ENCODE measurements around the gene FOSL2.
A peak's percentile ranks its signal among the peaks of the same experiment; 100 is the strongest.

Gene FOSL2

DNA sequence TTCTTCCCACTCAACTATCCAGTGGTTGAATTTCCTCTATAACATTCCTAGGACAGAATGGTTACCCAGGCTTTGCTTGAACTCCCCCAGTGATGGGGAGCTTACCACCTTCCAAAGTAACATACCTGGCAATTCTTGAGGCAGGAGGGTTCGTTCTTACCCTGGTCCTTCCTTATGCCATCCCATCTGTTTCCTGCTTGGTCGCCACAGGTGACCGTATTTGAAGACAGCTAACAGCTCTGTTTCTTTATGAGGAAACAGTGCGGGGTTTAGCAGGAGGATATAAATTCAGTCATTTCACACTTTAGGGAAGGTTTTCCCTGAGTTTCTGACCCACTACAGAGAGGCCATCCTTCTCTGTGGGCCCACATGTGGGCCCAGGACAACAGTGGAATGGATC is 42.6 kb downstream of the FOSL2 start:
- no peak for DNase-seq

DNA sequence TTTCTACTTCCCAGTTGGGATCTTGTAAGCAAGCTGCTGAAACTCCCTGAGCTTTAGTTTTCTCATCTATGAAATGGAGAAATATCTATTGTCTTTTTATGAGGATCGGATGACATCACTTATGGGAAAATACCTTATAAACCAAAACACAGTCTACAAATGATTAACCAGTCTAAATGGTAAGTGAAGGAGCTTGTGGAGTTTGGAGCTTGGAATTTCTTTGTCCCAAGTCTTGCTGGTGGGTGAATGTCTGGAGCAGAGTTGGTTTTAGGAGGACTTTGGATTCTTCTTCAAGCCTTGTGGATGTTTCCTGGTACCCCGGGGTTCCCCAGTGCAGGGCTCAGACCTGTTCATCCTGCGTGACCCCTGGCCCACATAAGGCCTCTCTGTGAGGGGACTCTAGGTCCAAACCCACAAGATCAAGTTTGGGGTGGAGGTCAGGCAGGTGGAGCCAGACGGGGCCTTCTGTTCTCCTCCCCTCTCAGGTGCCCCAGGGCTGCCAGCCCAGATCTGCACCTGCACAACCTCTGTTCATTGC is 43.2 kb downstream of the FOSL2 start:
- DNase-seq, result no peak

DNA sequence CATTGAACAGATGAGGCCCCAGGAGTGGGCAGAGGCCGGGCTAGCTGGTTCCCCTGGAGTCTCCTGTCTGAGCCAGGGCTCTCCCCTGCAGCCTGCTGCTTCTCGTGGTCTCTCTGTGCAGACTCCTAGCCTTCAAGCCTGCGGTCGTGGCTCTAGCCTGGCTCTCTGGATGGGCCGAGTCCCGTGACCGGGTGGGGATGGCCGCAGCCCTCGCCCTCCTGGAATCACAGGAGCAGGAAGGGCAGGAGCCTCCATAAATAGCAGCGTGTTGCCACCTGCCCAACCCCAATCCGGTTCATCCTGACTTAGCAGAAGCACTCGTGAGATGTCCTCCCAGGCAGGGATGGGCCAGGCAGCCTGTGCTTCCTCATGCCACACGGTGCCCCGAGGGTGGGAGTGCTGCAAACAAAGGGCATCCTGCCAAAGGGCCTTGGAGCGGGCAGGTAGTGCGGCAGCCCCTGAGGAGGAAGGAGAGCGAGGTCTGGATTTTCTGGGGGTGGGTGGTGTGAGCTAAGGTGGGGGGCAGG is 43.9 kb downstream of the FOSL2 start:
- no peak for DNase-seq

DNA sequence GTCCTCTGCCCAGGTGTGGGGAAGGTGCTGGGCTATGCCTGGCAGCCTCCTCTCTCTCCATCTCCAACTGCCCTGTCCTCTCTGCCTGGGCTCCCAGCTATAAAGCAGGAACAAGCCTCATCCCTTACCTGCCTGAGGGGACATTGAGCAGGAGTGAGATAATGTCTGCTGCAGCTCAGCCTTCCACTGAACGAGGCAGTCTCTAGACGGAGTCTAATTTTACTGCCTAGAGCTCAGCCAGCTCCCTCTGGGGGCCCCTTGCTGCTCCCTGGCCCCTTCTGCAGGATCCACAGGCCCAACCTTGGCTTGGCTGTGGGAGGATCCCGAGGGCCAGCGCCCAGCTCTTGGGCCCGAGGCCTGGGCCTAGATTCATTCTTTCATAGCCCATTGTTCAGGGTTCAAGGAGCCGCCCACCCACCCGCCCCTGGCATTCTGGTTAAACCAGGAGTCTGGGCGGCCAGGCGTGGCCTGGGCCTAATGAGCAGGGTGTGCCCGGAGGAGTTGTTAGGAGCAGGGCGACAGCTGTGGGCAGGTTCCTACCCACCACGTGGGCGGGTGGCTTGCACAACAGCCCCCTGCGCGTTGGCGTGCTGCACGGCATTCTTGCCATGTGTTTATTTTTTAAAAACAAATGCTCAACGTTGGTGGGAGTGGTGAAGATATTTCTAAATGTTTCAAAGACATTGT is 44.6 kb downstream of the FOSL2 start:
- DNase-seq, result no peak

GRCh38 chr2:28437918-28438317 is 45.3 kb downstream of the FOSL2 start:
- no peak for DNase-seq

DNA sequence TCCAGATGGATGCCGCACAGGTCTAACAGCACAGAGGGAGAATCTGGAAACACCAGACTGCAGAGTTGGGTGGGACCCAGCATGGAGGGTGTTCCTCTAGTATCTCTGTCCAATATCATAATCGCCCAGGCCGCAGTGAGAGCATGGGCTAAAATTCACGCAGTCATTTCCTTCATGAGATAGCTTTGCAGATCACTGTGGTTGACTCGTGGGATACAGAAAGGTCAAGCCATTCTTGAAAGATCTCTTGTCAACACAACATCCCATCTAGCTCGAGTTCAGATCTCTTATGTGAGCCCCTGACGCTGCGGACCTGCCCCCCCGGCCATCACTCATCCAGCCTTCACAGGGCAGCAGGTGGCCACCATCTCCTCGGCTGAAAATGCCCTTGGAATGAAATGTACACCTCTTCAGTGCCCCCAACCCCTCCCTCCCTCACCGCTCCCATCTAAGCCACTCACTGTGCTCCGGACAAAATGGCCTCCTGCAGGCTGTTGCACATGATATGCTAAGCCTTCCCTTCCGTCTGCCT is 45.9 kb downstream of the FOSL2 start:
- no peak for DNase-seq

DNA sequence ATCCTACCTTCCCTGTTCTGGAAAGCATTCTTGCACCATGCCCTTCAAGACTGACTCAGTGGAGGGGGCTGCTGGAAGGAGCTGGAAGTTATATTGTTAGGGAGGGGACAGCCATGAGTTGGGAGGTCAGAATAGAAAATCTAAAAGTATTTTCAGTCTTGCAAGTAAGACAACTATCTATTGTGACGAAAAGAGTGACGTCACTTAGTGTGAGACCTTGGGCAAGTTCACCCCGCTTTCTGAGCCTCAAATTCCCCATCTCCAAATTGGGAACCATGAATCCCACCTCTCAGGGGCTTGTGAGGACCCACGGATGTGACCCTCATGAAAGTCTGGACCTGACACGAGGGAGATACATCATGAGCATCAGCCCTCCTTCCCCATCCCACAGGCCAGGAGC is 46.5 kb downstream of the FOSL2 start:
- no peak for DNase-seq

- DNase-seq, result no peak
These were observed 47.1 kb downstream of the FOSL2 start for GRCh38 chr2:28439763-28440162.

DNA sequence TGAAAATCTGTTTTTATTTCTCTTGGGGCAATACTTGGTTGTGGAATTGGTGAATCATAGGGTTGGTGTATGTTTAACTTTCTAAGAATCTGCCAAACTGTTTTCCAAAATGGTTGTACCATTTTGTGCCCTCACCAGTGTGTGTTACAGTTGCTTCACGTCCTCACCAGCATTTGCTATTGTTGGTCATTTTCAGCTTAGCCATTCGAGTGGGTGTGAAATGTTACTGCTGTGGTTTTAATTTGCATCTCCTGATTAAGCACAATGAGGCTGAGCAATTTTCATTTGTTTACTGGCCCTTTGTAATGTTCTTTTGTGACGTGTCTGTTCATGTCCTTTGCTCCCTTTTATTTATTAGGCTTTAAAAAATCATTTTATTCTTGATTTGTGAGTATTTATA is 49.7 kb downstream of the FOSL2 start:
- no peak for DNase-seq

GRCh38 chr2:28444956-28445355 is 52.3 kb downstream of the FOSL2 start:
- no peak for DNase-seq

DNA sequence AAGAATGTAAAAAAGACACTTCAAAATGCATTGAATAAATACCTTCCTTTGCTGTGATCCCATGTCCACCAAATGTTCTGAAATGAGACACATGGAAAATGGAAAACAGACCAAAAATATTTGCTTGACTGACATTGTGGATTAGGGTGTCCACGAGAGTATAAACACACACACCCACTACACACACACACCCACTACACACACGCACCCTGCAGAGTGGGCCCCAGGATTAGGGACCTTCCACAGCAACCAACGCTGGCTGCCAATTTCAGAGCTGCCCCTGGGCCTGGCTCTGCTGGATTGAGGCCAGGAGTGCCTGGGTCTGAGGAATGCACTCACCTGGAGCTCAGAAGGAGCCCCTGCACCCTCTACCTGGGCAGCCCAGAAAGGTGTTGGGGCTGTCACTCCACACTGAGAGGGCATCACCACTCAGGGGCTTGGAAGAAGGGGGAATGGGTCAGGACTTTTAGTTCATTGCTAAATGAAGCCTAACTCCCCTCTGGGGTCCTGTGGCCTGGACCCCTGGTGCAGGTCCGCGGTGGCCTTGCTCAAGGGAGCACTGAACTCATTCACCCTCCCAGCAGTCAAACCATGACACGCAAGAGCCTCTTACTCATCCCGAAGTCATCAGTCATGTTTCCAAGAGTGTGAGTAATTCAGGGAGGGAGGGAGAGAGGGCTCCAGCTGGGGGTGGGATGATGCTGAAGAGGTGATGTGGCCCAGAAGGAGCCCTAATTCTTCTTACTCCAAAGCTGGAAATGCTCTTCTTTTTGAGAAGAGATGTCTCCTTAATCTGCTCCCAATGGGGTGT is 53.0 kb downstream of the FOSL2 start:
- no peak for DNase-seq

- no peak for DNase-seq
These were observed 53.9 kb downstream of the FOSL2 start for GRCh38 chr2:28446531-28446930.

DNA sequence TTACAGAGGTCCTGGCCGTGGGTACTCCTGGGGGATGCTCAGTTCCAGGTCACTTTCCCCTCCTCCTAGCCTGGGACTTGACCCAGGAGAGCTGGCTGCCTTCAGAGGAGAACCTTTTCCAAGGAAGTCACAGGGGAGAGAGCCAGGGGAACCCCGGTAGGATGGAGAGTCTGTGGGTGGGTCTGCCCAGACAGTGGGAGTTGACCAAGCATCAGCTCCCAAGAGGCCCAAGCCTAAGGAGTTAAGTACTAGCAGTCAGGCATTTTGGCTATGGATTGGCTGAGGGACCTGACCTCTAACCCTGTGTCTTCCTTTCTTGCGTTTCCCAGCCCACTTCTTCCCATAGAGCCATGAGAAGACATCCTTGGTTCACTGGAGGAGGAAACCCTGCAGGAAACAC is 54.4 kb downstream of the FOSL2 start:
- DNase-seq, result no peak

DNA sequence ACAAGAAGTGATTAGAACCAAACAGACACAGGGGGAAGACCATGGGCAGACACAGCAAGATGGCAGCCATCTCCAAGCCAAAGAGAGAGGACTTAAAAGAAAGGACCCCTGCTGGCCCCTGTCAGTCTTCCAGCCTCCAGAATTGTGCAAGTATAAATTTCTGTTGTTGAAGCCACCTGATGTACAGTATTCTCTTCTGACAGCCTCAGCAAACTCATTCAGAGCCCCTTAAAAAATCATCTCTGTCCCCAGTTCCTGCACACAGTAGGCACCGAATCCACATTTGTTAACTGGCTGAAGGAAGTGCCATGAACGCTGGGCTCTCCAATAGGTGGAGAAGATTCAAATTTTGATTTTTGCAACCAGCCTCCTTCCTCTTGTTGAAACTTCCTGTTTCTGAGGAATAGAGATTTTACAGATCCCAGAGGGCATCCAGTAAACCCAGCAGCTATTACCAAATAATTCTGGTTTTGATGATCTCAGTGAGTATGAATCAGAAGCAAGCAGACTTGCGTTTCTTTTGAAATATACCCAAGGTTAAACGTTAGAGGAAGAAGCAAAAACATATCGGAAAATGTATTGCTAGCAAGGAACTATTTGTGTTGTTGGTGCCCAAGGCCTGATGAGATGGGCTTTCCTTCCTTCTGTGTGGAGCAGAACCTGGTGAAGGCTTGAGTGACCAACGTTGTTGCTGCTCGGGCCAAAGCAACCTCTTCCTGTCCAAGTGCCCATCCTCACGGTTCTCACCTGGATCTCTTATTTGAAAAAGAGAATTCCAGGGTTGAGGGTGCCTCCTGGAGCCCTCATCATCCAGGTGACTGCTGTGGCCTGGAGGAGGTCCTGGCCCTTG is 55.5 kb downstream of the FOSL2 start:
- DNase-seq, result no peak

- no peak for DNase-seq
These were observed 56.1 kb downstream of the FOSL2 start for GRCh38 chr2:28448793-28449100.

DNA sequence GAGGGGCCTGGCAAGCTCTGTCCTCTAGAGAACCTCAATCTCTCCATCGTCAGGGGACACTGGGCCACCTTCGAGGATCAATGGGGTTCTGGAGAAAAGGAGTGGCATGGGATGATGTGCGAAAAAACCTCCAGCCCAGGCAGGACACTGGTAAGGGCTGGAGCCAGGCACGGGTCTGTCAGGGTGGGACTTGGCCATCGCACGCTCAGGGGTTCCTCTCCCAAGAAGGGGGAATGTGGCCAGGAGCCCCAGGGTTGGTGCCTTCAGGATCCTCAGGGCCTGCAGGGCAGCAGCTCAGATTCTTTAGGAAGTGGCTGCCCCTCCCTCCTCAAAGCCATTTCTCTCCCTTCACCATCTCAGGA is 56.4 kb downstream of the FOSL2 start:
- no peak for DNase-seq

DNA sequence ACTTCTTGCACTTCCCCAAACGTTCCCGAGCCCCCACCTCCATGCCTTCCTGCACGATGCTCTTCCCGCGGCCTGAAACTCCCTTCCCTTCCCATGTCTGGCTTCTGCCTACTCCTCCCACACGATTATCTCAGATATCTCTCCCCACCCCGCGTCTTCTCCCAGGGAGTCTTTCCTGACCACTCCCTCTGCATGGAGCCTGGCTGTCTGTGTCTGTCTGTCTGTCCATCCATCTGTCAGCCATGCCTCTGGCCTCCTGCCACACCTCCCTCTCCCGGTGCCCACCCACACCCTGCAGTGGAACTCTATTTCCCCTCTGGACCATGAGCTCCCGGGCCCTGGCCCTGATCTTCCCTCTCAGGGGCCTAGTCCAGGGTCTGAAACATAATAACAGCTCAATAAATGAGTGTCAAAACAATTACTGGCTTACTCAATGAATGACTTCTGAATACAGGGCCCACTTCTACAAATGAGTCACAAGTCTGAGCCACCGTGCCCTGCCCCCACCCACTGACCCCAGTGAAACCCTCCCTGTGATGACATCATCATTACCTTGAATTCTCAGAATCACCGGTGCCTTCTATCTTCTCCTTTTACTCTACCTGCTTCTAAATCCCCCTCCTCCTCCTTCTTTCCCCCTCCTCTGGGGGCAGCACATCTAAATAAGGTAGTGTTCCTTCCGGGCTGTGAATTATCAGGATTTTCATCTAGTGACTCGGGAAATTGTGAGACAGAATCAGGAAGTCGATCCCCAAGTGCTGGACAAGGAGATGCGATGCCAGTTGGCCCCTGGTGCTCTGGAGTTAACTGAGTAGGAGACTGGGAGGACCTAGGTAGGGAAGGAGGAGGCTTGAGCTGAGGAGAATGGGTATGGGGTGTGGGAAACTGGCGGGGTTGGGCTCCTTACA is 57.1 kb downstream of the FOSL2 start:
- DNase-seq, result peak; percentile 57

DNA sequence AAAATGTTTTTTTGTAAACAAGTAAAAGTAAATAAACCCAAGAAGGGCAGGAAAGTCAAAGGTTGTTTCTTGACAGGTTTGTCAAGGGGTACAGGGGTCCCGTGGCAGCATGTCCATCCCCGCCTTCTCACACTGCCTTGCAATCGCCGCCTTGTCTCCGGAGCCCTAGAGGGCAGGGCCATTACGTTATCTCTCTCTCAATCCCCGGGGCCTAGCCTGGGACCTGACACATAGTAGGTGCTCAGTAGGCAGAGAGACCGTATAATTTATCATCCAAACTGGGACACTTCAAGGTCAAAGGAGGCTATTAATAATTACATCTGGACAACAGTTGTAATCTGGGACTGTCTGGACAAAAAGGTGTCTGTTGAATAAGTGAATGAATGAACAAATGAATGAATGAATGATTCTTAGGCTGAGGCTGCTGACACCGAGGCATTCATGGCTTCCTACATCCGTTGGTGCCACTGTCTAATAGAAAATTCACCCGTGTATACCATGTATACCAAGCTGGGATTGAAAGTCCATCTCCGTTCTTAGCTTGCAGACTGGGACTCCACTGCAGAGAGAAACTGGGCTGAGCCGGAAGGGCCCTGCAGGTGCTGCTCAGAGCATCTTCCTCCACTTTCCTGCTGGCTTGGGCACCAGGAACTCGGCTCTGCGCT is 58.4 kb downstream of the FOSL2 start:
- no peak for DNase-seq

DNA sequence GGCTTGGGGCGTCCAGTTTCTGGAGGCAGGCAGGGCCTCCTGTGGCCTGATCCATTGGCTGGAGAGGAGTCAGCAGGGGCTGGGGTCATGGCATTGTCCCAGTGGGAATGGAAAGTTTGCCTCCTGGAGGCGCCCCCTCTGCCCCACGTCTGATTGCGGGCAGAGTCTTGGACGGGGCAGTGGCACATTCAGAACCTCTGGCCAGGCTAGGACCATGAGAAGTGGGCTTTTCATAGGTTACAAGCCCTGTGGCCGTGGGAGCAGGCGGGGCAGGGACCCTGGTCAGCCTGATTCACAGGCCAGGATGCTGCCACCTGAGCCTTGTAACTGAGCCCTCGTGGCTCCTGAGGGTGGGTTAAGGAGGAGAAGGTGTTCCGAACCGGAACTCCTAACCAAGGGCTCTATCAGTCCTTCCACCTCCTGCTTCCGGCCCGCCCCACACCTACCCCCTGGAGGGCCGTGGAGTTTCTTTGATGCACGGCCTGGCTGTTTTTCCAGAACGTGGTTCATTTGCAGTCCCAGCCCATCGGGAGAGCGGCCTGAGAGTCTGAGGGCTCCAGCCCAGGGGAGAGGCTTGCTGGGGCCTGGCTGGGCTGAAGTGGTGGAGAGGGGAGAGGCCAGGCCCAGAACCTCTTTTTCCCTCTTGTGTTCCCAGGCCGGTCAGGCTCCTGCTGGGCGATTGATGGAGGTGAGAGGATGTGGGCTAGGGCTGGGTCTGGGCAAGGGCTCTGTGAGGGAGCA is 59.3 kb downstream of the FOSL2 start:
- DNase-seq, result no peak

GRCh38 chr2:28452534-28453081 is 60.0 kb downstream of the FOSL2 start:
- peak; percentile 84 for DNase-seq

All from CD4-positive, alpha-beta T cell treated with Interleukin-6 for 4 hours (primary cell).